ENCODE measurements around the gene ACD. TPM values are rescaled to one million over a fixed set of nuclear protein-coding genes. Genes with fewer than 3 reads are reported as not detected.
A peak's percentile ranks its signal among the peaks of the same experiment; 100 is the strongest.

ACD gene
- polyA plus RNA-seq, 3 donors from 2014 or later = 31.0 to 51.2 (median 39.2) TPM

- Mint-ChIP-seq H3K9me3 (no peaks in the 10 kb centered on the region), H3K4me3 (no peak overlapping the region), H3K4me1 (peaks cover 0 to 4% of the 10 kb centered on the region in 2 donors), H3K27me3 (ENCODE audit: low read depth in 3 of 3) (peaks cover 0 to 2% (median 2%) of the 10 kb centered on the region in 3 donors), H3K36me3 (peaks cover 9 to 11% (median 10%) of the 10 kb centered on the region in 3 donors), H3K27ac (no peak overlapping the region)
- DNase-seq = no peak
These were observed 6.8 kb downstream of the ACD start for GRCh38 chr16:67653128-67653788.

GRCh38 chr16:67652578-67653127 lies 7.4 kb downstream of the ACD start:
- peaks cover 0 to 4% of the 10 kb centered on the region in 2 donors for H3K4me1 Mint-ChIP-seq
- peaks cover 0 to 2% (median 2%) of the 10 kb centered on the region in 3 donors for H3K27me3 Mint-ChIP-seq (ENCODE audit: low read depth in 3 of 3)
- no peak overlapping the region for H3K4me3 Mint-ChIP-seq
- no peak for DNase-seq
- no peak overlapping the region for H3K27ac Mint-ChIP-seq
- H3K36me3 Mint-ChIP-seq = peaks cover 9 to 11% (median 10%) of the 10 kb centered on the region in 3 donors
- no peaks in the 10 kb centered on the region for H3K9me3 Mint-ChIP-seq

GRCh38 chr16:67651847-67652246 lies 8.2 kb downstream of the ACD start:
- no peak for DNase-seq
- Mint-ChIP-seq H3K36me3 (peaks cover 9 to 11% (median 10%) of the 10 kb centered on the region in 3 donors), H3K4me1 (peaks cover 0 to 4% of the 10 kb centered on the region in 2 donors), H3K4me3 (no peak overlapping the region), H3K27me3 (ENCODE audit: low read depth in 3 of 3) (peaks cover 0 to 4% (median 2%) of the 10 kb centered on the region in 3 donors), H3K9me3 (no peaks in the 10 kb centered on the region), H3K27ac (peak overlapping the region in 1 of 6 donors; percentile 49)

GRCh38 chr16:67651039-67651438 lies 9.0 kb downstream of the ACD start:
- H3K4me3 Mint-ChIP-seq = no peak overlapping the region

GRCh38 chr16:67650023-67650422 lies 10.0 kb downstream of the ACD start:
- Mint-ChIP-seq H3K27me3 (ENCODE audit: low read depth in 3 of 3) (peaks cover 0 to 2% (median 0%) of the 10 kb centered on the region in 3 donors), H3K27ac (peak overlapping the region in 1 of 6 donors; percentile 43), H3K36me3 (peaks cover 9 to 11% (median 10%) of the 10 kb centered on the region in 3 donors), H3K4me3 (no peak overlapping the region), H3K4me1 (peaks cover 0 to 10% of the 10 kb centered on the region in 2 donors), H3K9me3 (no peaks in the 10 kb centered on the region)
- DNase-seq = no peak

More at GRCh38 chr16:67651039-67651438, 9.0 kb downstream of the ACD start:
- peaks cover 9 to 11% (median 10%) of the 10 kb centered on the region in 3 donors for H3K36me3 Mint-ChIP-seq
- peaks cover 0 to 2% (median 2%) of the 10 kb centered on the region in 3 donors for H3K27me3 Mint-ChIP-seq (ENCODE audit: low read depth in 3 of 3)
- H3K9me3 Mint-ChIP-seq = no peaks in the 10 kb centered on the region
- DNase-seq = no peak
- H3K27ac Mint-ChIP-seq = no peak overlapping the region
- peaks cover 0 to 6% of the 10 kb centered on the region in 2 donors for H3K4me1 Mint-ChIP-seq

GRCh38 chr16:67649494-67649931 lies 10.5 kb downstream of the ACD start:
- no peaks in the 10 kb centered on the region for H3K9me3 Mint-ChIP-seq
- H3K27me3 Mint-ChIP-seq (ENCODE audit: low read depth in 3 of 3) = peaks cover 0 to 2% (median under 1%) of the 10 kb centered on the region in 3 donors
- H3K4me1 Mint-ChIP-seq = peaks cover 0 to 10% of the 10 kb centered on the region in 2 donors
- DNase-seq = no peak
- H3K36me3 Mint-ChIP-seq = peaks cover 9 to 11% (median 10%) of the 10 kb centered on the region in 3 donors
- no peak overlapping the region for H3K4me3 Mint-ChIP-seq
- no peak overlapping the region for H3K27ac Mint-ChIP-seq

GRCh38 chr16:67648764-67649407 lies 11.2 kb downstream of the ACD start:
- Mint-ChIP-seq H3K36me3 (peaks cover 9 to 11% (median 10%) of the 10 kb centered on the region in 3 donors), H3K27ac (no peak overlapping the region), H3K27me3 (ENCODE audit: low read depth in 3 of 3) (peaks cover 0 to 2% (median 2%) of the 10 kb centered on the region in 3 donors), H3K4me1 (peaks cover 0 to 14% of the 10 kb centered on the region in 2 donors), H3K4me3 (no peak overlapping the region), H3K9me3 (no peaks in the 10 kb centered on the region)
- no peak for DNase-seq

- H3K27ac Mint-ChIP-seq = no peak overlapping the region
- H3K4me3 Mint-ChIP-seq = no peak overlapping the region
- DNase-seq = no peak
- H3K9me3 Mint-ChIP-seq = no peaks in the 10 kb centered on the region
- peaks cover 0 to 15% of the 10 kb centered on the region in 2 donors for H3K4me1 Mint-ChIP-seq
- H3K36me3 Mint-ChIP-seq = peaks cover 9 to 11% (median 10%) of the 10 kb centered on the region in 3 donors
- H3K27me3 Mint-ChIP-seq (ENCODE audit: low read depth in 3 of 3) = peaks cover 0 to 2% (median 2%) of the 10 kb centered on the region in 3 donors
These were observed 11.8 kb downstream of the ACD start for GRCh38 chr16:67648088-67648763.

- peaks cover 9 to 11% (median 10%) of the 10 kb centered on the region in 3 donors for H3K36me3 Mint-ChIP-seq
- H3K27ac Mint-ChIP-seq = no peak overlapping the region
- peaks cover 0 to 15% of the 10 kb centered on the region in 2 donors for H3K4me1 Mint-ChIP-seq
- H3K27me3 Mint-ChIP-seq (ENCODE audit: low read depth in 3 of 3) = peaks cover 0 to 2% (median 2%) of the 10 kb centered on the region in 3 donors
- no peaks in the 10 kb centered on the region for H3K9me3 Mint-ChIP-seq
- no peak overlapping the region for H3K4me3 Mint-ChIP-seq
- DNase-seq = no peak
These were observed 12.4 kb downstream of the ACD start for GRCh38 chr16:67647681-67648080.

GRCh38 chr16:67647111-67647651 lies 12.9 kb downstream of the ACD start:
- no peak overlapping the region for H3K27ac Mint-ChIP-seq
- peaks cover 9 to 11% (median 10%) of the 10 kb centered on the region in 3 donors for H3K36me3 Mint-ChIP-seq
- no peak for DNase-seq
- H3K4me3 Mint-ChIP-seq = no peak overlapping the region
- H3K4me1 Mint-ChIP-seq = peaks cover 0 to 15% of the 10 kb centered on the region in 2 donors
- H3K27me3 Mint-ChIP-seq (ENCODE audit: low read depth in 3 of 3) = peaks cover 0 to 2% (median 2%) of the 10 kb centered on the region in 3 donors
- no peaks in the 10 kb centered on the region for H3K9me3 Mint-ChIP-seq

- peaks cover 0 to 2% (median 2%) of the 10 kb centered on the region in 3 donors for H3K27me3 Mint-ChIP-seq (ENCODE audit: low read depth in 3 of 3)
- peaks cover 3 to 6% (median 6%) of the 10 kb centered on the region in 3 donors for H3K36me3 Mint-ChIP-seq
- no peaks in the 10 kb centered on the region for H3K9me3 Mint-ChIP-seq
- H3K4me1 Mint-ChIP-seq = peaks cover 0 to 10% of the 10 kb centered on the region in 2 donors
- peak overlapping the region; percentile 29 to 86 (median 73) for H3K27ac Mint-ChIP-seq
- no peak for DNase-seq
- peak overlapping the region; percentile 60 to 77 (median 73) for H3K4me3 Mint-ChIP-seq
These were observed 14.5 kb downstream of the ACD start for GRCh38 chr16:67645397-67646121.

GRCh38 chr16:67644038-67644437 lies 16.0 kb downstream of the ACD start:
- DNase-seq = no peak
- H3K27me3 Mint-ChIP-seq (ENCODE audit: low read depth in 3 of 3) = peaks cover 0 to 6% (median 2%) of the 10 kb centered on the region in 3 donors
- H3K4me1 Mint-ChIP-seq = peaks cover 0 to 10% of the 10 kb centered on the region in 2 donors
- peak overlapping the region; percentile 33 to 64 (median 60) for H3K4me3 Mint-ChIP-seq
- peaks cover 0 to 5% (median 1%) of the 10 kb centered on the region in 3 donors for H3K36me3 Mint-ChIP-seq
- H3K9me3 Mint-ChIP-seq = no peaks in the 10 kb centered on the region
- peak overlapping the region in 3 of 6 donors; percentile 28 to 67 (median 46) for H3K27ac Mint-ChIP-seq

Data from immature natural killer cell (primary cell).